22Rv1 (cell line): ENCODE data around the gene SPATA31E1.
"Not testable (repeated sequence)": the region's sequence is repeated elsewhere in the genome, so short reads cannot be mapped to it uniquely, and the experiment has no call there.

ENCODE experiments used
- CTCF ChIP-seq: fragments of 450-650 bp; IDR thresholded peaks from 2 replicates; pipeline ENCODE4 v1.5.1; 2017; ENCODE audit warnings: mild to moderate bottlenecking
- ZFX ChIP-seq: fragments of 450-650 bp; IDR thresholded peaks from 2 replicates; pipeline ENCODE4 v1.6.1; 2017; ENCODE audit warnings: antibody characterized with exemption, borderline replicate concordance

GRCh38 chr9:87923012-87923411 lies 40.3 kb downstream of the SPATA31E1 start:
- not testable (repeated sequence) for TF ChIP-seq CTCF, ZFX
